Esophagus muscularis mucosa (tissue), 4 donors: ENCODE data around the gene HBA2.
"Not testable (repeated sequence)": the region's sequence is repeated elsewhere in the genome, so short reads cannot be mapped to it uniquely, and the experiment has no call there.

Experiments
- EP300 ChIP-seq: sonication (generic); formaldehyde crosslinking; IDR thresholded peaks from one replicate; pipeline ENCODE4 v1.6.1; 2017; ENCODE audit warnings: antibody characterized with exemption
- POLR2A ChIP-seq: fragments of 450-650 bp; IDR thresholded peaks from one replicate; pipeline ENCODE4 v1.6.1; 2017; ENCODE audit warnings: antibody characterized with exemption, moderate library complexity, mild to moderate bottlenecking, low read depth
- POLR2AphosphoS5 ChIP-seq, 2 donors: sonication (generic); formaldehyde crosslinking; IDR thresholded peaks; one replicate each; pipeline ENCODE4 v1.6.1; 2017; ENCODE audit warnings: antibody characterized with exemption in 2 of 2
- TF ChIP-seq, protein P1 (sequence below), 3 experiments: fragments of 200-600 bp in 2 of 3; fragments of 450-650 bp in 1 of 3; sonication (generic) in 2 of 3; IDR thresholded peaks; one replicate each; pipeline ENCODE4 v1.5.1; 2017 to 2019; ENCODE audit warnings: antibody characterized with exemption in 3 of 3, mild to moderate bottlenecking in 2 of 3, moderate library complexity in 1 of 3

- not testable (repeated sequence) for TF ChIP-seq EP300; POLR2A; POLR2AphosphoS5 (IDR thresholded peaks at IDR 0.05)
- TF ChIP-seq, protein P1, sequence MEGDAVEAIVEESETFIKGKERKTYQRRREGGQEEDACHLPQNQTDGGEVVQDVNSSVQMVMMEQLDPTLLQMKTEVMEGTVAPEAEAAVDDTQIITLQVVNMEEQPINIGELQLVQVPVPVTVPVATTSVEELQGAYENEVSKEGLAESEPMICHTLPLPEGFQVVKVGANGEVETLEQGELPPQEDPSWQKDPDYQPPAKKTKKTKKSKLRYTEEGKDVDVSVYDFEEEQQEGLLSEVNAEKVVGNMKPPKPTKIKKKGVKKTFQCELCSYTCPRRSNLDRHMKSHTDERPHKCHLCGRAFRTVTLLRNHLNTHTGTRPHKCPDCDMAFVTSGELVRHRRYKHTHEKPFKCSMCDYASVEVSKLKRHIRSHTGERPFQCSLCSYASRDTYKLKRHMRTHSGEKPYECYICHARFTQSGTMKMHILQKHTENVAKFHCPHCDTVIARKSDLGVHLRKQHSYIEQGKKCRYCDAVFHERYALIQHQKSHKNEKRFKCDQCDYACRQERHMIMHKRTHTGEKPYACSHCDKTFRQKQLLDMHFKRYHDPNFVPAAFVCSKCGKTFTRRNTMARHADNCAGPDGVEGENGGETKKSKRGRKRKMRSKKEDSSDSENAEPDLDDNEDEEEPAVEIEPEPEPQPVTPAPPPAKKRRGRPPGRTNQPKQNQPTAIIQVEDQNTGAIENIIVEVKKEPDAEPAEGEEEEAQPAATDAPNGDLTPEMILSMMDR (IDR thresholded peaks at IDR 0.05), result not testable (repeated sequence)
Measured at GRCh38 chr16:172374-172941, at the start of gene HBA2.
